Suprapubic skin (tissue), 4 donors: ENCODE data around the gene BAZ1A. TPM values are rescaled to one million over a fixed set of nuclear protein-coding genes. Genes with fewer than 3 reads are reported as not detected.

ENCODE experiments used
- DNase-seq, 2 donors: peaks; one replicate each; pipeline ENCODE4 v3.0.0-alpha.2; 2019; ENCODE audit warnings: low spot score in 2 of 2
- H3K27ac ChIP-seq: fragments of 200-600 bp; sonication (generic); one replicate; pipeline ENCODE4 v1.5.1; 2019
- H3K27me3 ChIP-seq: fragments of 200-600 bp; sonication (generic); one replicate; pipeline ENCODE4 v1.5.1; 2019
- H3K36me3 ChIP-seq: fragments of 200-600 bp; sonication (generic); one replicate; pipeline ENCODE4 v1.5.1; 2019
- H3K4me1 ChIP-seq: fragments of 200-600 bp; sonication (generic); one replicate; pipeline ENCODE4 v1.5.1; 2019
- H3K4me3 ChIP-seq: fragments of 200-600 bp; sonication (generic); one replicate; pipeline ENCODE4 v1.5.1; 2019; ENCODE audit warnings: mild to moderate bottlenecking
- H3K9me3 ChIP-seq: fragments of 200-600 bp; sonication (generic); one replicate; pipeline ENCODE4 v1.5.1; 2019
- EP300 ChIP-seq: sonication (generic); formaldehyde crosslinking; IDR thresholded peaks from one replicate; pipeline ENCODE4 v1.6.1; 2017; ENCODE audit warnings: antibody characterized with exemption
- POLR2A ChIP-seq, 2 donors: fragments of 450-650 bp; IDR thresholded peaks; one replicate each; pipeline ENCODE4 v1.6.1; 2017; ENCODE audit warnings: antibody characterized with exemption in 2 of 2, mild to moderate bottlenecking in 2 of 2, moderate library complexity in 2 of 2
- POLR2AphosphoS5 ChIP-seq, 3 donors: sonication (generic); formaldehyde crosslinking; IDR thresholded peaks; one replicate each; pipeline ENCODE4 v1.6.1; 2017; ENCODE audit warnings: antibody characterized with exemption in 3 of 3
- WGBS: methylation state at CpG from one replicate; pipeline ENCODE4 v1.1.5; 2018; 5-methylcytosine and 5-hydroxymethylcytosine counted together
- total RNA-seq, 4 donors: library from RNA; depleted of rRNA; stranded (reverse); fragments of >200 nt; gene quantifications; one replicate each; pipeline ENCODE4 v1.1.0, GENCODE V29; 2016
- TF ChIP-seq, protein P1 (sequence below), 2 donors: fragments of 200-600 bp in 1 of 2; fragments of 450-650 bp in 1 of 2; sonication (generic) in 1 of 2; IDR thresholded peaks; one replicate each; pipeline ENCODE4 v1.5.1; 2016 to 2019; ENCODE audit warnings: antibody characterized with exemption in 2 of 2, mild to moderate bottlenecking in 1 of 2, moderate library complexity in 1 of 2

BAZ1A gene
- total RNA-seq, 4 donors from 2014 or later: 37.0 to 95.1 (median 55.7) TPM

DNA sequence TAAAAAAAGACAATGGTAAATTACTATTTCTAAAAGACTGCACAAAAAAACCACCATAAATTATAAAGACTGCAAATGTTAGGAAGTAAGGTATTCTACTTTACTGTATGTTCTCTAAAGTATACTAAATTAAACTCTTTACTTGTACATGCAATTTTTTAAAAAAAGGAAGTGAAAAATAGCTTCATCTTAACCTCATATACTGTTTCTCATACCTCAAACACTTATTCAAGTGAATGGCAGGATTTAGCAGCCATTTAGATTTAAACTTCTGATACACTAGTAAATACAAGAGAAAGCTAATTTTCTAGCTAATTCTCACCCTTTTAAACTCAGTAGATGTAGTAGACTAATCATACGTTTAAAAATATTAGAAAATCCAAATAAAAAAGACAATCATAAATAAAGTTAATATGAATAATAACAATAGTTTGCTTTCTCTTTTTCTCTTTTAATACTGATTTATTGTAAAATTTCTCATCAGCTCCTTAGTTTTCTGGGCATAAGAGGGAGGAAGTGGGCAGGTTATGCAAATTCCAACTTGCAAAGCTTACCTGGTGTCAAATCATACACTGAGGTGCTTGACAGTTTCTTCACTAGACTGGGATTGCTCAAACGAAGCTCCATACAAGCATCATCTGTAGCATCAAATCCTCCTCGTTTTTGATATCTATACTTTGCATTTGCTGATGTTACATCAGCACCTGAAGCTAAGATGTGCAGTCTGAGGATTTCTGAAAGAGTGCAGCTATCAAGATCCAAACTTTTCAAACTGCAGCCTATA is 89.7 kb downstream of the BAZ1A start:
- TF ChIP-seq, protein P1, sequence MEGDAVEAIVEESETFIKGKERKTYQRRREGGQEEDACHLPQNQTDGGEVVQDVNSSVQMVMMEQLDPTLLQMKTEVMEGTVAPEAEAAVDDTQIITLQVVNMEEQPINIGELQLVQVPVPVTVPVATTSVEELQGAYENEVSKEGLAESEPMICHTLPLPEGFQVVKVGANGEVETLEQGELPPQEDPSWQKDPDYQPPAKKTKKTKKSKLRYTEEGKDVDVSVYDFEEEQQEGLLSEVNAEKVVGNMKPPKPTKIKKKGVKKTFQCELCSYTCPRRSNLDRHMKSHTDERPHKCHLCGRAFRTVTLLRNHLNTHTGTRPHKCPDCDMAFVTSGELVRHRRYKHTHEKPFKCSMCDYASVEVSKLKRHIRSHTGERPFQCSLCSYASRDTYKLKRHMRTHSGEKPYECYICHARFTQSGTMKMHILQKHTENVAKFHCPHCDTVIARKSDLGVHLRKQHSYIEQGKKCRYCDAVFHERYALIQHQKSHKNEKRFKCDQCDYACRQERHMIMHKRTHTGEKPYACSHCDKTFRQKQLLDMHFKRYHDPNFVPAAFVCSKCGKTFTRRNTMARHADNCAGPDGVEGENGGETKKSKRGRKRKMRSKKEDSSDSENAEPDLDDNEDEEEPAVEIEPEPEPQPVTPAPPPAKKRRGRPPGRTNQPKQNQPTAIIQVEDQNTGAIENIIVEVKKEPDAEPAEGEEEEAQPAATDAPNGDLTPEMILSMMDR (IDR thresholded peaks at IDR 0.05): no peak
- TF ChIP-seq POLR2AphosphoS5 (IDR thresholded peaks at IDR 0.05): no peak
- TF ChIP-seq POLR2A (IDR thresholded peaks at IDR 0.05): no peak
- TF ChIP-seq EP300: no peak
- peaks cover 66% of the 10 kb centered on the region for H3K36me3 ChIP-seq

GRCh38 chr14:34782031-34782430 is 93.1 kb downstream of the BAZ1A start:
- Histone ChIP-seq H3K4me1 (no peaks in the 10 kb centered on the region), H3K4me3 (no peak overlapping the region), H3K27ac (no peak overlapping the region), H3K27me3 (no peaks in the 10 kb centered on the region), H3K36me3 (peaks cover 65% of the 10 kb centered on the region), H3K9me3 (no peaks in the 10 kb centered on the region)
- WGBS: 89% methylated on average over 2 of the region's 2 CpGs
- TF ChIP-seq, protein P1 (IDR thresholded peaks at IDR 0.05): no peak
- TF ChIP-seq POLR2AphosphoS5 (IDR thresholded peaks at IDR 0.05) (no peak), POLR2A (IDR thresholded peaks at IDR 0.05) (no peak), EP300 (no peak)
- DNase-seq: no peak

More for the DNA sequence above, 89.7 kb downstream of the BAZ1A start:
- H3K4me1 ChIP-seq: no peaks in the 10 kb centered on the region
- no peaks in the 10 kb centered on the region for H3K9me3 ChIP-seq
- H3K4me3 ChIP-seq: no peak overlapping the region
- no peak overlapping the region for H3K27ac ChIP-seq
- 82% methylated on average over 3 of the region's 3 CpGs for WGBS
- no peak for DNase-seq
- no peaks in the 10 kb centered on the region for H3K27me3 ChIP-seq

DNA sequence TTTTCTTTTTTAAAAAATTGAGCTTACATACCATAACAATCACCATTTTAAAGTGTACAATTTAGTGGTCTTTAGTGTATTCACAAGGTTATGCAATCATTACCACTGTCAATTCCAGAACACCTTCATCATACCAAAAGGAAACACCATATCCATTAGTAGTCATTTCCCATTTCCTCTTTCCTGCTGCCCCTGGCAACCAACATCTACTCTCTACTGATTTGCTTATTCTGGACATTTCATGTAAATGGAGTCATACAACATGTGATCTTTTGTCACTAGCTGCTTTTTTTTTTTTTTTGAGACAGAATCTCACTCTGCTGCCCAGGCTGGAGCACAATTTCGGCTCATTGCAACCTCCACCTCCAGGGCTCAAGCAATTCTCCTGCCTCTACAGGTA is 93.9 kb downstream of the BAZ1A start:
- TF ChIP-seq POLR2A (IDR thresholded peaks at IDR 0.05) (no peak), EP300 (no peak), POLR2AphosphoS5 (IDR thresholded peaks at IDR 0.05) (no peak)
- TF ChIP-seq, protein P1 (IDR thresholded peaks at IDR 0.05): no peak
- 88% methylated on average over 1 of the region's 1 CpG for WGBS
- Histone ChIP-seq H3K27me3 (no peaks in the 10 kb centered on the region), H3K4me3 (no peak overlapping the region), H3K4me1 (no peaks in the 10 kb centered on the region), H3K9me3 (no peaks in the 10 kb centered on the region), H3K27ac (no peak overlapping the region), H3K36me3 (peaks cover 65% of the 10 kb centered on the region)
- DNase-seq: no peak

DNA sequence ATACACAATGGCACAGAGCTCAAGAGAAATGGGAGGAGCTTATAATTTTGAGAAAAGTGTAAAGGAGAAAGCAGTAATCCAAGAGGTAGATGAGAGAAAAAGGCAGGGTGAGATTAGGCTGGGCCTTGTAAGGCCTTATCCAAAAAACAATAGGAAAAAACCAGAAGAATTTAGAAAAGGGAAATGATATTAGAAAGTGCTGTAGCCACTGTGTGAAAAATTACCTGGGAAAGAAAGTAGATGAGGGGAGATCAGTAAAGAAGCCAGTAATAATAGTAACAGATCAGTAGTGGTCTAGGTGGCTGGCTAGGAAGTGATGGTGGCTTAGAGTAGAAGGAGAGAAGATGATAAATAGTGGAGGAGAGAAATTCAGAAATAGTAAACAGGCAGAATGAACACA is 94.5 kb downstream of the BAZ1A start:
- Histone ChIP-seq H3K4me3 (no peak overlapping the region), H3K4me1 (no peaks in the 10 kb centered on the region), H3K36me3 (peaks cover 66% of the 10 kb centered on the region), H3K9me3 (no peaks in the 10 kb centered on the region), H3K27me3 (no peaks in the 10 kb centered on the region), H3K27ac (no peak overlapping the region)
- DNase-seq: no peak
- TF ChIP-seq POLR2AphosphoS5 (IDR thresholded peaks at IDR 0.05) (no peak), POLR2A (IDR thresholded peaks at IDR 0.05) (no peak), EP300 (no peak)
- TF ChIP-seq, protein P1 (IDR thresholded peaks at IDR 0.05): no peak

- Histone ChIP-seq H3K27me3 (no peaks in the 10 kb centered on the region), H3K4me3 (no peak overlapping the region), H3K9me3 (no peaks in the 10 kb centered on the region), H3K36me3 (peaks cover 62% of the 10 kb centered on the region), H3K27ac (no peak overlapping the region), H3K4me1 (no peaks in the 10 kb centered on the region)
- TF ChIP-seq POLR2A (IDR thresholded peaks at IDR 0.05) (no peak), POLR2AphosphoS5 (IDR thresholded peaks at IDR 0.05) (no peak), EP300 (no peak)
- TF ChIP-seq, protein P1 (IDR thresholded peaks at IDR 0.05): no peak
- 96% methylated on average over 3 of the region's 3 CpGs for WGBS
- no peak for DNase-seq
Measured at GRCh38 chr14:34778744-34779143, 96.4 kb downstream of the BAZ1A start.
